ENCODE measurements around the gene NUDT14. TPM values are rescaled to one million over a fixed set of nuclear protein-coding genes. Genes with fewer than 3 reads are reported as not detected.

NUDT14 gene
- total and polyA plus RNA-seq, 2 of the 8 experiments (the other 6 are each of a cell fraction or from before 2014, with no cell fraction given): 25.5 to 33.3 TPM

DNA sequence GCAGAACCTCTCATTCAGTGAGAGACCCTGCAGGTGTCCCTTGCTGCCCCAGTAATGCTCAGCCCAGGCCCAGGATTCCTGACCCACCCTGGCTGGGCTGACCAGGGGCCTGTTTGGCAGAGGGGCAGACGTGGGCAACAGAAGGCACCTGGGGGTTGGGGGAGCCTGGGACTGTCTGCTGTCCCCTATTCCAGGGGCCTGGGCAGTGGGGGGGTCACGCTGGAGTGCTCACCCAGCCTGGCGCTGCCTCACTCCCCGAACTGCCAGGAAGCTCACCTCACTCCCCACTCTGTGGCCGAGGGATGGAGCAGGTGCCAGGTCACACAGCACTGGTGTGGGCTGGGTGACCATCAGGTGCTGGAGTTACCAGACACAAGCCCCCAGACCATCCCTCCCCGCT, 22.6 kb upstream of the NUDT14 start:
- Histone ChIP-seq H2AFZ (ENCODE audit: low read length) (no peak overlapping the region), H3K4ac (replicated peaks; ENCODE audit: insufficient read length, low read depth, low read length) (no peak overlapping the region), H3K79me2 (ENCODE audit: control insufficient read depth in 1 of 2, insufficient read depth in 2 of 2, low read length in 2 of 2) (no peaks in the 10 kb centered on the region), H3K36me3 (ENCODE audit: control insufficient read depth in 2 of 4, insufficient read depth in 4 of 4, low read length in 3 of 4) (no peaks in the 10 kb centered on the region), H2BK15ac (ENCODE audit: low read length) (no peak overlapping the region), H3K4me3 (ENCODE audit: extremely low read depth in 1 of 4, insufficient read depth in 2 of 4, low read depth in 3 of 4, low read length in 4 of 4) (no peak overlapping the region), H3K27ac (ENCODE audit: low read depth, low read length) (no peak overlapping the region), H3K4me1 (replicated peaks in 1 of 4; ENCODE audit: control insufficient read depth in 3 of 4, insufficient read depth in 4 of 4, low read length in 3 of 4) (peaks cover 0 to 10% (median 1%) of the 10 kb centered on the region in 4 experiments; a peak in 3 of 7 replicates), H3K9me3 (ENCODE audit: insufficient read depth in 2 of 2, low read depth in 1 of 2, low read length in 1 of 2) (no peaks in the 10 kb centered on the region), H4K20me1 (replicated peaks in 1 of 2; ENCODE audit: control insufficient read depth in 1 of 2, insufficient read depth in 2 of 2, low read length in 2 of 2) (peaks cover 3 to 10% of the 10 kb centered on the region in 2 experiments), H3K23ac (ENCODE audit: insufficient read length) (no peak overlapping the region), H3K4me2 (ENCODE audit: insufficient read depth in 1 of 2, low read depth in 2 of 2, low read length in 2 of 2) (no peak overlapping the region), H3K56ac (replicated peaks; ENCODE audit: insufficient read length, low read depth, low read length) (no peak overlapping the region), H3K27me3 (replicated peaks in 1 of 4; ENCODE audit: control insufficient read depth in 3 of 4, extremely low read depth in 1 of 4, insufficient read depth in 3 of 4, low read length in 3 of 4) (peaks cover 0 to 2% (median 0%) of the 10 kb centered on the region in 4 experiments; a peak in 2 of 7 replicates), H4K91ac (replicated peaks; ENCODE audit: insufficient read length, low read length) (no peak overlapping the region), H3K79me1 (ENCODE audit: low read depth, low read length) (no peaks in the 10 kb centered on the region), H3K9ac (replicated peaks in 1 of 4; ENCODE audit: extremely low read depth in 1 of 4, low read depth in 3 of 4, low read length in 3 of 4) (no peak overlapping the region), H3K23me2 (ENCODE audit: low read depth, low read length) (no peaks in the 10 kb centered on the region), H3K18ac (ENCODE audit: extremely low read depth, low read length) (no peak overlapping the region), H2BK12ac (ENCODE audit: low read depth, low read length) (no peak overlapping the region), H4K5ac (ENCODE audit: insufficient read length, low read depth, low read length) (no peak overlapping the region), H2BK5ac (ENCODE audit: low read depth, low read length) (no peak overlapping the region), H2BK20ac (ENCODE audit: low read length) (no peak overlapping the region), H3K14ac (ENCODE audit: insufficient read length) (no peak overlapping the region), H4K8ac (ENCODE audit: extremely low read depth, insufficient read depth, low read length) (no peak overlapping the region), H2BK120ac (replicated peaks; ENCODE audit: low read depth, low read length) (no peak overlapping the region), H2AK5ac (ENCODE audit: low read depth, low read length) (no peak overlapping the region)
- POLR2A ChIA-PET (ENCODE audit: partially characterized antibody): interaction anchor here (0.9 to 1.7 kb wide), 2 partner anchors 9 to 23 kb away, joined by 3 read pairs; no protein-coding TSS in a partner anchor
- FAIRE-seq (no peak), DNase-seq (ENCODE audit: low read depth in 1 of 2, low spot score in 2 of 2) (no peak)
- TF ChIP-seq SP4 (IDR thresholded peaks at IDR 0.05; ENCODE audit: low read length) (no peak), KDM1A (IDR thresholded peaks at IDR 0.05; ENCODE audit: borderline replicate concordance, low read length) (no peak), RXRA (IDR thresholded peaks at IDR 0.05; ENCODE audit: insufficient read depth, low read depth, low read length) (no peak), BACH1 (IDR thresholded peaks at IDR 0.05; ENCODE audit: low read length) (no peak), NANOG (IDR thresholded peaks at IDR 0.05; ENCODE audit: insufficient read depth, low read depth, low read length, poor library complexity, severe bottlenecking) (no peak), HDAC6 (IDR thresholded peaks at IDR 0.05; ENCODE audit: low read depth, low read length) (no peak)
- CTCF ChIA-PET (ENCODE audit: partially characterized antibody): interaction anchor here (0.5 to 4.8 kb wide), 23 partner anchors 9 to 176 kb away, joined by 3 to 27 read pairs (median 4); no protein-coding TSS in a partner anchor
- WGBS, 2 experiments (ENCODE audit: extremely low coverage in 1 of 2, insufficient coverage in 1 of 2, insufficient read length in 1 of 2, insufficient replicate concordance in 2 of 2, low coverage in 1 of 2, low lambda C conversion rate in 2 of 2, missing lambda C conversion rate in 1 of 2): 67% methylated on average over 4 of the region's 6 CpGs; no CpG with 5 or more reads in 1 of the 2 experiments
